ENCODE data around the gene MAZ.

MAZ gene

DNA sequence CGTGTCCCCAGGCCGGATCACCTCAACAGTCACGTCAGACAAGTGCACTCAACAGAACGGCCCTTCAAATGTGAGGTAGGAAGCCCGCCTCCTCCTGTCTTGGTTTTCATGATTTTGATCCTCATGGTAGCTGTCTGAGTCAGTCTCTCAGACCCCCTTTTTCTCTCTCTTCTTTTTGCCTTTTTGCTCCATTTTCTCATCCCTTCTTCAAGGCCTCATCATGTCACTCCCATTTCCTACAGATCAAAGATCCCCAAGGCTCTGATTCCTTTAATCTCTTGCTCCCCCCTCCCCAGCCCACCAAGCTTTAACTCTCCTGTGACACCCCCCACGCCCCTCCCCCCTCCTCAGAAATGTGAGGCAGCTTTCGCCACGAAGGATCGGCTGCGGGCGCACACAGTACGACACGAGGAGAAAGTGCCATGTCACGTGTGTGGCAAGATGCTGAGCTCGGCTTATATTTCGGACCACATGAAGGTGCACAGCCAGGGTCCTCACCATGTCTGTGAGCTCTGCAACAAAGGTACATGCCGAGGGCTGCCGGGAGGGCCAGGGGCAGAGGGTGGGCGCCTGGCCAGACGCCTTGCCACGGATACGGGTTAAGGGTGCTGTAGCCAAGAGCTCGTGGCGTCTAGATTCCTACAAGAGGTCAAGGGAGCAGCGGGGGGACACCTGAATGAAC lies 2.0 kb downstream of the MAZ start:
- TF ChIP-seq CTCF (IDR thresholded peaks at IDR 0.05), result no peak
- no peak for TF ChIP-seq ZFX (IDR thresholded peaks at IDR 0.05; ENCODE audit: borderline replicate concordance)
- peak overlapping the region; percentile 100 for H3K27ac ChIP-seq

- H3K27ac ChIP-seq, result peak overlapping the region; percentile 100
Observed at GRCh38 chr16:29809031-29809747, 2.9 kb downstream of the MAZ start.

GRCh38 chr16:29809850-29810698 lies 3.7 kb downstream of the MAZ start:
- peak overlapping the region; percentile 100 for H3K27ac ChIP-seq
- TF ChIP-seq CTCF (IDR thresholded peaks at IDR 0.05), result no peak
- TF ChIP-seq ZFX (IDR thresholded peaks at IDR 0.05; ENCODE audit: borderline replicate concordance), result no peak

More at GRCh38 chr16:29809031-29809747, 2.9 kb downstream of the MAZ start:
- TF ChIP-seq CTCF (IDR thresholded peaks at IDR 0.05) (no peak), ZFX (IDR thresholded peaks at IDR 0.05; ENCODE audit: borderline replicate concordance) (no peak)

- no peak for TF ChIP-seq ZFX (IDR thresholded peaks at IDR 0.05; ENCODE audit: borderline replicate concordance)
- TF ChIP-seq CTCF (IDR thresholded peaks at IDR 0.05), result no peak
- peak overlapping the region; percentile 100 for H3K27ac ChIP-seq
Observed at GRCh38 chr16:29810699-29811169, 4.4 kb downstream of the MAZ start.

GRCh38 chr16:29811170-29811895 lies 5.0 kb downstream of the MAZ start:
- peak overlapping the region; percentile 100 for H3K27ac ChIP-seq
- TF ChIP-seq CTCF (IDR thresholded peaks at IDR 0.05), result no peak
- no peak for TF ChIP-seq ZFX (IDR thresholded peaks at IDR 0.05; ENCODE audit: borderline replicate concordance)

- H3K27ac ChIP-seq, result peak within 1 kb of the TSS; percentile 100
- TF ChIP-seq ZFX (IDR thresholded peaks at IDR 0.05; ENCODE audit: borderline replicate concordance) (no peak), CTCF (IDR thresholded peaks at IDR 0.05) (no peak)
Observed at GRCh38 chr16:29811896-29812665, 5.8 kb downstream of the MAZ start, which contains the start of gene PRRT2. PRRT2 (plus strand) TSS chr16:29812193; CDS start chr16:29813055, 862 bp downstream.

All from 22Rv1 (cell line).